DMS114 treated with DMSO at 0.1 percent for 48 hours (cell line): ENCODE results near the gene DALRD3.

Source experiments
- DNase-seq: peaks from one replicate; lab custom pipeline; 2025; ENCODE audit not compliant: unreplicated experiment; lab: John Stamatoyannopoulos, UW

Gene DALRD3

GRCh38 chr3:48982686-48983085, 35.7 kb downstream of the DALRD3 start:
- DNase-seq, result no peak

GRCh38 chr3:48982016-48982415, 36.4 kb downstream of the DALRD3 start:
- DNase-seq, result no peak

- DNase-seq, result no peak
These were observed 38.1 kb downstream of the DALRD3 start for GRCh38 chr3:48980295-48980694.

- DNase-seq, result no peak
These were observed 38.9 kb downstream of the DALRD3 start for GRCh38 chr3:48979451-48979850.

GRCh38 chr3:48974076-48974864, 44.1 kb downstream of the DALRD3 start:
- DNase-seq, result no peak

GRCh38 chr3:48970586-48970985, 47.8 kb downstream of the DALRD3 start:
- no peak for DNase-seq

GRCh38 chr3:48966876-48967361, 51.5 kb downstream of the DALRD3 start:
- DNase-seq, result no peak

GRCh38 chr3:48966367-48966766, 52.0 kb downstream of the DALRD3 start:
- no peak for DNase-seq
